GM12874 (cell line): ENCODE results near the gene ARHGAP19.

Experiments used
- CTCF ChIP-seq: IDR thresholded peaks from 2 replicates; pipeline ENCODE4 v1.5.1; 2011; ENCODE audit warnings: low read depth, mild to moderate bottlenecking, control low read depth, low read length, moderate library complexity; ENCODE audit not compliant: insufficient read depth

The ARHGAP19 gene

GRCh38 chr10:97229322-97230015 lies 63.0 kb downstream of the ARHGAP19 start:
- no peak for TF ChIP-seq CTCF

GRCh38 chr10:97228775-97229157 lies 63.7 kb downstream of the ARHGAP19 start:
- no peak for TF ChIP-seq CTCF

GRCh38 chr10:97228130-97228774 lies 64.2 kb downstream of the ARHGAP19 start:
- no peak for TF ChIP-seq CTCF

- TF ChIP-seq CTCF: no peak
Observed at GRCh38 chr10:97226398-97226797, 66.0 kb downstream of the ARHGAP19 start.

GRCh38 chr10:97224483-97225435 lies 67.7 kb downstream of the ARHGAP19 start:
- no peak for TF ChIP-seq CTCF

- no peak for TF ChIP-seq CTCF
Observed at GRCh38 chr10:97222326-97222961, 70.0 kb downstream of the ARHGAP19 start.

GRCh38 chr10:97220355-97220754 lies 72.1 kb downstream of the ARHGAP19 start:
- TF ChIP-seq CTCF: no peak
